ENCODE measurements around the gene MTARC1. TPM values are rescaled to one million over a fixed set of nuclear protein-coding genes. Genes with fewer than 3 reads are reported as not detected.

Gene MTARC1
- total and polyA plus RNA-seq, 9 of the 15 experiments (the other 6 are each of a cell fraction or from before 2014, with no cell fraction given) = 0.07 to 0.14 (median 0.11) TPM; not detected in 6

GRCh38 chr1:220748936-220749335, 37.8 kb upstream of the MTARC1 start:
- Histone ChIP-seq H3K27me3 (ENCODE audit: control insufficient read depth in 2 of 2, insufficient read depth in 2 of 2, low read length in 2 of 2) (peaks cover 17 to 52% of the 10 kb centered on the region in 2 experiments), H3K9ac (ENCODE audit: insufficient read depth in 1 of 2, low read depth in 2 of 2, low read length in 2 of 2) (no peak overlapping the region), H3K4me3 (no peak overlapping the region), H3K36me3 (ENCODE audit: control insufficient read depth, insufficient read depth, low read length) (no peaks in the 10 kb centered on the region), H3K79me2 (ENCODE audit: control insufficient read depth, insufficient read depth, low read length) (no peaks in the 10 kb centered on the region), H3K4me1 (replicated peaks in 1 of 2; ENCODE audit: control insufficient read depth in 2 of 2, insufficient read depth in 2 of 2, low read length in 2 of 2) (peaks cover 0 to 8% of the 10 kb centered on the region in 2 experiments; a peak in 2 of 5 replicates), H3K9me1 (ENCODE audit: control insufficient read depth, insufficient read depth, low read length) (no peaks in the 10 kb centered on the region), H3K4me2 (ENCODE audit: insufficient read depth, low read length) (no peak overlapping the region), H3K27ac (ENCODE audit: extremely low read depth, low read depth, low read length) (no peak overlapping the region), H3K9me3 (replicated peaks; ENCODE audit: control insufficient read depth, insufficient read depth, low read depth, low read length) (no peaks in the 10 kb centered on the region), H4K20me1 (replicated peaks; ENCODE audit: control insufficient read depth, insufficient read depth, low read length) (no peaks in the 10 kb centered on the region), H2AFZ (ENCODE audit: low read depth, low read length) (no peak overlapping the region)
- WGBS (ENCODE audit: insufficient coverage, low coverage, missing lambda C conversion rate) = 0% methylated on average over 3 of the region's 3 CpGs
- no peak for ATAC-seq
- CTCF ChIA-PET (ENCODE audit: low intra/inter-chr PET ratio) = no interaction called here
- TF ChIP-seq ZNF282 (CRISPR knock-in tag; IDR thresholded peaks at IDR 0.05) = no peak
- in situ Hi-C loops (cut with MboI) (no loop called here), intact Hi-C loops (cut with micrococcal nuclease) (no loop called here)
- DNase-seq (ENCODE audit: extremely low read depth in 1 of 4, low spot score in 3 of 4) = no peak
- POLR2A ChIA-PET = no interaction called here
- BruUV-seq (replicated peaks) = no TSS peak
- FAIRE-seq = no peak

GRCh38 chr1:220750131-220750515, 36.6 kb upstream of the MTARC1 start:
- no TSS peak for BruUV-seq (replicated peaks)
- intact Hi-C loops (cut with micrococcal nuclease) (no loop called here), in situ Hi-C loops (cut with MboI) (no loop called here)
- Histone ChIP-seq H3K4me2 (ENCODE audit: insufficient read depth, low read length) (no peak overlapping the region), H3K27me3 (ENCODE audit: control insufficient read depth in 2 of 2, insufficient read depth in 2 of 2, low read length in 2 of 2) (peaks cover 20 to 61% of the 10 kb centered on the region in 2 experiments), H3K27ac (ENCODE audit: extremely low read depth, low read depth, low read length) (no peak overlapping the region), H2AFZ (ENCODE audit: low read depth, low read length) (no peak overlapping the region), H4K20me1 (replicated peaks; ENCODE audit: control insufficient read depth, insufficient read depth, low read length) (no peaks in the 10 kb centered on the region), H3K4me1 (replicated peaks in 1 of 2; ENCODE audit: control insufficient read depth in 2 of 2, insufficient read depth in 2 of 2, low read length in 2 of 2) (peaks cover 0 to 8% of the 10 kb centered on the region in 2 experiments; a peak in 2 of 5 replicates), H3K79me2 (ENCODE audit: control insufficient read depth, insufficient read depth, low read length) (no peaks in the 10 kb centered on the region), H3K4me3 (no peak overlapping the region), H3K36me3 (ENCODE audit: control insufficient read depth, insufficient read depth, low read length) (no peaks in the 10 kb centered on the region), H3K9me3 (replicated peaks; ENCODE audit: control insufficient read depth, insufficient read depth, low read depth, low read length) (no peaks in the 10 kb centered on the region), H3K9me1 (ENCODE audit: control insufficient read depth, insufficient read depth, low read length) (no peaks in the 10 kb centered on the region), H3K9ac (ENCODE audit: insufficient read depth in 1 of 2, low read depth in 2 of 2, low read length in 2 of 2) (no peak overlapping the region)
- DNase-seq (ENCODE audit: extremely low read depth in 1 of 4, low spot score in 3 of 4) (no peak), ATAC-seq (no peak), FAIRE-seq (no peak)
- CTCF ChIA-PET (ENCODE audit: low intra/inter-chr PET ratio) = no interaction called here
- POLR2A ChIA-PET = no interaction called here
- WGBS (ENCODE audit: insufficient coverage, low coverage, missing lambda C conversion rate) = 2% methylated on average over 6 of the region's 6 CpGs
- no peak for TF ChIP-seq HDAC3 (IDR thresholded peaks at IDR 0.05; ENCODE audit: borderline replicate concordance, partially characterized antibody)
- no peak for TF ChIP-seq DNMT1 (IDR thresholded peaks at IDR 0.05)
- TF ChIP-seq DEAF1 (CRISPR knock-in tag; IDR thresholded peaks at IDR 0.05) = no peak
- TF ChIP-seq CSDE1 (IDR thresholded peaks at IDR 0.05) = no peak
- no peak for TF ChIP-seq ZNF436 (CRISPR knock-in tag; IDR thresholded peaks at IDR 0.05)
- no peak for TF ChIP-seq MAFG (tag; conservative IDR thresholded peaks at IDR 0.05)
- no peak for TF ChIP-seq MIER1 (IDR thresholded peaks at IDR 0.05; ENCODE audit: low read depth)
- TF ChIP-seq UBTF (IDR thresholded peaks at IDR 0.05; ENCODE audit: borderline replicate concordance in 1 of 2, low read depth in 2 of 2, low read length in 2 of 2) = no peak
- TF ChIP-seq ILK (tag; IDR thresholded peaks at IDR 0.05; ENCODE audit: borderline replicate concordance, low read depth) = no peak
- TF ChIP-seq GABPA (tag; conservative IDR thresholded peaks at IDR 0.05; ENCODE audit: low read depth) = no peak
- TF ChIP-seq ZKSCAN3 (CRISPR knock-in tag; IDR thresholded peaks at IDR 0.05) = no peak
